Measurements from ENCODE around the gene S100A4.

The S100A4 gene

GRCh38 chr1:153505576-153505975, 40.0 kb downstream of the S100A4 start:
- no peaks in the 10 kb centered on the region for H3K36me3 ChIP-seq
- TF ChIP-seq, protein P1, sequence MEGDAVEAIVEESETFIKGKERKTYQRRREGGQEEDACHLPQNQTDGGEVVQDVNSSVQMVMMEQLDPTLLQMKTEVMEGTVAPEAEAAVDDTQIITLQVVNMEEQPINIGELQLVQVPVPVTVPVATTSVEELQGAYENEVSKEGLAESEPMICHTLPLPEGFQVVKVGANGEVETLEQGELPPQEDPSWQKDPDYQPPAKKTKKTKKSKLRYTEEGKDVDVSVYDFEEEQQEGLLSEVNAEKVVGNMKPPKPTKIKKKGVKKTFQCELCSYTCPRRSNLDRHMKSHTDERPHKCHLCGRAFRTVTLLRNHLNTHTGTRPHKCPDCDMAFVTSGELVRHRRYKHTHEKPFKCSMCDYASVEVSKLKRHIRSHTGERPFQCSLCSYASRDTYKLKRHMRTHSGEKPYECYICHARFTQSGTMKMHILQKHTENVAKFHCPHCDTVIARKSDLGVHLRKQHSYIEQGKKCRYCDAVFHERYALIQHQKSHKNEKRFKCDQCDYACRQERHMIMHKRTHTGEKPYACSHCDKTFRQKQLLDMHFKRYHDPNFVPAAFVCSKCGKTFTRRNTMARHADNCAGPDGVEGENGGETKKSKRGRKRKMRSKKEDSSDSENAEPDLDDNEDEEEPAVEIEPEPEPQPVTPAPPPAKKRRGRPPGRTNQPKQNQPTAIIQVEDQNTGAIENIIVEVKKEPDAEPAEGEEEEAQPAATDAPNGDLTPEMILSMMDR (IDR thresholded peaks at IDR 0.05) = no peak
- no peak overlapping the region for H3K4me3 ChIP-seq (ENCODE audit: low read depth in 1 of 2, low read length in 1 of 2)
- H3K4me1 ChIP-seq (ENCODE audit: control insufficient read depth in 1 of 2, insufficient read depth in 1 of 2, low read depth in 1 of 2, low read length in 1 of 2) = peaks cover 1 to 3% of the 10 kb centered on the region in 2 experiments
- no peaks in the 10 kb centered on the region for H3K9me3 ChIP-seq
- no peaks in the 10 kb centered on the region for H3K27me3 ChIP-seq
- no peak overlapping the region for H3K27ac ChIP-seq

GRCh38 chr1:153503766-153504165, 41.8 kb downstream of the S100A4 start:
- TF ChIP-seq, protein P1 (IDR thresholded peaks at IDR 0.05) = no peak
- H3K9me3 ChIP-seq = no peaks in the 10 kb centered on the region

DNA sequence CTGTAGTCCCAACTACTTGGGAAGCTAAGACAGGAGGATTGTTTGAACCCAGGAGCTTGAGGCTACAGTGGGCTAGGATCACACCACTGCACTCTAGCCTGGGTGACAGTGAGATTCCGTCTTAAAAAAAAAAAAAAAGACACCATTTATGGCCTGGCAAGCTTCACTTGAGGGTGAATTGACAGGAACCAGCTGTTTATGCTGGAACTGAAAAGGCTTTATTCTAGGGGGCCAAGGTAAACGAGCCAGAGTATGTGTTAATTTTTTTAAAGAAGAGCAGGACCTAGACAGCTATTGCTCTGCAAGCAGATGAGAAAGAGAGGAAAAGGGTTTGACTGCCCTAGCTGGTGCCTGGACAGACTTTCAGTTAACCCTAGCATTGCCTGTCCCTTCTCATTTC, 46.9 kb downstream of the S100A4 start:
- Histone ChIP-seq H3K27me3 (peaks cover 29% of the 10 kb centered on the region), H3K4me1 (ENCODE audit: control insufficient read depth in 1 of 2, insufficient read depth in 1 of 2, low read depth in 1 of 2, low read length in 1 of 2) (peaks cover 6 to 7% of the 10 kb centered on the region in 2 experiments), H3K36me3 (no peaks in the 10 kb centered on the region), H3K27ac (no peak overlapping the region), H3K4me3 (ENCODE audit: low read depth in 1 of 2, low read length in 1 of 2) (no peak overlapping the region), H3K9me3 (no peaks in the 10 kb centered on the region)
- TF ChIP-seq, protein P1 (IDR thresholded peaks at IDR 0.05) = no peak

More at GRCh38 chr1:153503766-153504165, 41.8 kb downstream of the S100A4 start:
- peaks cover 14% of the 10 kb centered on the region for H3K27me3 ChIP-seq
- H3K27ac ChIP-seq = no peak overlapping the region
- H3K4me3 ChIP-seq (ENCODE audit: low read depth in 1 of 2, low read length in 1 of 2) = no peak overlapping the region
- H3K4me1 ChIP-seq (ENCODE audit: control insufficient read depth in 1 of 2, insufficient read depth in 1 of 2, low read depth in 1 of 2, low read length in 1 of 2) = no peaks in the 10 kb centered on the region
- H3K36me3 ChIP-seq = no peaks in the 10 kb centered on the region

DNA sequence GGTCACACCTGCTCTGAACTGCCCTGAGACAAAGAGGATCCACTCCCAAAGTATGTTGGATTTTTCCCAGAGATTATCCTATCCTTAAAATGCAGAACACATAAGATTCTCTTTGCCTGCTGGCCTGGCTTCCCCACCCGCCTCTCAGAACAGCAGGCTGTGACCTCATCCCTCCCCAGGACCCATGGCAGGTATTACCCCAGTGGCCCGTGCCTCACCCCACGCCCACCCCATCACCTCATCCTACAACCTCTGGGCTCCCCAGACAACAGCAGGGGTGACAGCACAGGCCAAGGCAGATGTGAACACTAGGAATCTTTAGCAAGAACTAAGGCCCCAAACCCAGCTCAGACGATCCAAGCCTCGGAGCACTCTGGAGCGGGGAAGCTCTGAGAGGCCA, 50.1 kb downstream of the S100A4 start:
- TF ChIP-seq, protein P1 (IDR thresholded peaks at IDR 0.05) = no peak
- no peak overlapping the region for H3K27ac ChIP-seq

GRCh38 chr1:153494976-153495535, 50.5 kb downstream of the S100A4 start:
- no peaks in the 10 kb centered on the region for H3K36me3 ChIP-seq
- peaks cover 24 to 25% of the 10 kb centered on the region in 2 experiments for H3K4me1 ChIP-seq (ENCODE audit: control insufficient read depth in 1 of 2, insufficient read depth in 1 of 2, low read depth in 1 of 2, low read length in 1 of 2)
- H3K9me3 ChIP-seq = no peaks in the 10 kb centered on the region
- H3K27me3 ChIP-seq = peaks cover 32% of the 10 kb centered on the region
- H3K27ac ChIP-seq = no peak overlapping the region
- H3K4me3 ChIP-seq (ENCODE audit: low read depth in 1 of 2, low read length in 1 of 2) = no peak overlapping the region
- TF ChIP-seq, protein P1 (IDR thresholded peaks at IDR 0.05) = peak; percentile 93

More for the DNA sequence above, 50.1 kb downstream of the S100A4 start:
- no peaks in the 10 kb centered on the region for H3K36me3 ChIP-seq
- peaks cover 29% of the 10 kb centered on the region for H3K27me3 ChIP-seq
- H3K9me3 ChIP-seq = no peaks in the 10 kb centered on the region
- peaks cover 22 to 23% of the 10 kb centered on the region in 2 experiments for H3K4me1 ChIP-seq (ENCODE audit: control insufficient read depth in 1 of 2, insufficient read depth in 1 of 2, low read depth in 1 of 2, low read length in 1 of 2)
- no peak overlapping the region for H3K4me3 ChIP-seq (ENCODE audit: low read depth in 1 of 2, low read length in 1 of 2)

Data from neutrophil (primary cell).